Neural cell (in vitro differentiated cells): ENCODE measurements around the gene CEBPB. TPM values are rescaled to one million over a fixed set of nuclear protein-coding genes. Genes with fewer than 3 reads are reported as not detected.

Source experiments
- H2AFZ ChIP-seq: fragments of 200-600, 300-800 bp; sonication (generic), shearing (Covaris generic); 2 replicates; pipeline ENCODE4 v1.6.0; 2014; ENCODE audit warnings: low read depth, mild to moderate bottlenecking, antibody characterized with exemption, low read length, moderate library complexity
- H3F3A ChIP-seq: fragments of 200-600 bp; shearing (Covaris generic); 2 replicates; pipeline ENCODE4 v1.6.1; 2016; ENCODE audit warnings: mild to moderate bottlenecking, moderate library complexity, mixed read lengths, antibody characterized with exemption, low read length; ENCODE audit not compliant: insufficient read depth, poor library complexity, severe bottlenecking
- H3K27ac ChIP-seq: fragments of 200-600, 300-800 bp; sonication (generic), shearing (Covaris generic); 2 replicates; pipeline ENCODE4 v1.5.1; 2014; ENCODE audit warnings: mild to moderate bottlenecking, low read length, moderate library complexity
- H3K27me3 ChIP-seq: fragments of 300-800, 200-600 bp; sonication (generic), shearing (Covaris generic); 2 replicates; pipeline ENCODE4 v1.6.0; 2014; ENCODE audit warnings: mild to moderate bottlenecking, low read depth, low read length, moderate library complexity; ENCODE audit not compliant: insufficient read depth
- H3K36me3 ChIP-seq: fragments of 300-800, 200-600 bp; sonication (generic), shearing (Covaris generic); 2 replicates; pipeline ENCODE4 v1.5.1; 2014; ENCODE audit warnings: mild to moderate bottlenecking, antibody characterized with exemption, low read length, moderate library complexity; ENCODE audit not compliant: insufficient read depth
- H3K4me2 ChIP-seq: fragments of 300-800, 200-600 bp; sonication (generic), shearing (Covaris generic); 2 replicates; pipeline ENCODE4 v1.6.0; 2014; ENCODE audit warnings: mild to moderate bottlenecking, low read length
- H3K4me3 ChIP-seq: fragments of 300-800, 200-600 bp; sonication (generic), shearing (Covaris generic); 2 replicates; pipeline ENCODE4 v1.5.1; 2014; ENCODE audit warnings: mild to moderate bottlenecking, low read length, moderate library complexity
- H3K79me2 ChIP-seq: fragments of 200-600 bp; shearing (Covaris generic); replicated peaks from 2 replicates; pipeline ENCODE4 v1.6.0; 2014; ENCODE audit warnings: mild to moderate bottlenecking, low read length, moderate library complexity; ENCODE audit not compliant: insufficient read depth
- H3K9ac ChIP-seq: fragments of 300-800, 200-600 bp; sonication (generic), shearing (Covaris generic); 2 replicates; pipeline ENCODE4 v1.6.1; 2016; ENCODE audit warnings: mild to moderate bottlenecking, low read length, mixed read lengths
- H3K9me2 ChIP-seq: fragments of 200-600 bp; shearing (Covaris generic); 2 replicates; pipeline ENCODE4 v1.6.1; 2016; ENCODE audit warnings: mild to moderate bottlenecking, low read length, mixed read lengths; ENCODE audit not compliant: insufficient read depth
- H3K9me3 ChIP-seq: fragments of 200-600, 300-800 bp; sonication (generic), shearing (Covaris generic); 2 replicates; pipeline ENCODE4 v1.6.1; 2016; ENCODE audit warnings: mild to moderate bottlenecking, mixed run types, low read length, moderate library complexity, mixed read lengths
- H4K20me1 ChIP-seq: fragments of 200-600 bp; shearing (Covaris generic); 2 replicates; pipeline ENCODE4 v1.6.1; 2016; ENCODE audit warnings: mild to moderate bottlenecking, mixed run types; ENCODE audit not compliant: insufficient read depth
- EP300 ChIP-seq: fragments of 450-650 bp; conservative IDR thresholded peaks from 2 replicates; pipeline ENCODE4 v1.6.1; 2014; ENCODE audit warnings: antibody characterized with exemption, mild to moderate bottlenecking, moderate library complexity; ENCODE audit not compliant: poor library complexity, severe bottlenecking
- EZH2 ChIP-seq: fragments of 200-600, 300-800 bp; shearing (Covaris generic), sonication (generic); IDR thresholded peaks from 2 replicates; pipeline ENCODE4 v1.6.1; 2014; ENCODE audit warnings: antibody characterized with exemption, low read length, borderline replicate concordance, mild to moderate bottlenecking; ENCODE audit not compliant: insufficient read depth, poor library complexity, severe bottlenecking
- MXI1 ChIP-seq: fragments of 450-650 bp; conservative IDR thresholded peaks from 2 replicates; pipeline ENCODE4 v1.6.1; 2014; ENCODE audit warnings: antibody characterized with exemption, mild to moderate bottlenecking; ENCODE audit not compliant: poor library complexity, severe bottlenecking
- POLR2AphosphoS5 ChIP-seq: IDR thresholded peaks from 2 replicates; pipeline ENCODE4 v1.6.1; 2012
- RAD21 ChIP-seq: fragments of 450-650 bp; conservative IDR thresholded peaks from 2 replicates; pipeline ENCODE4 v1.6.1; 2014; ENCODE audit warnings: antibody characterized with exemption, mild to moderate bottlenecking, moderate library complexity
- REST ChIP-seq: IDR thresholded peaks from 2 replicates; pipeline ENCODE4 v1.6.1; 2012; ENCODE audit warnings: borderline replicate concordance
- SMC3 ChIP-seq: fragments of 450-650 bp; conservative IDR thresholded peaks from 2 replicates; pipeline ENCODE4 v1.6.1; 2014; ENCODE audit warnings: antibody characterized with exemption, mild to moderate bottlenecking, moderate library complexity; ENCODE audit not compliant: poor library complexity
- TAF1 ChIP-seq: IDR thresholded peaks from 2 replicates; pipeline ENCODE4 v1.6.1; 2012; ENCODE audit warnings: low read depth
- polyA plus RNA-seq: library from polyadenylated mRNA; depleted of rRNA; stranded (reverse); fragments of >200 nt; gene quantifications from 2 replicates; pipeline ENCODE4 v1.2.3, GENCODE V29; 2014
- TF ChIP-seq, protein P1 (sequence below): fragments of 450-650 bp; IDR thresholded peaks from 2 replicates; pipeline ENCODE4 v1.5.1; 2014; ENCODE audit warnings: antibody characterized with exemption, mild to moderate bottlenecking, moderate library complexity; ENCODE audit not compliant: poor library complexity, severe bottlenecking

CEBPB gene
- polyA plus RNA-seq, 1 donor from 2014 or later = 0.59 TPM

GRCh38 chr20:50189681-50190250 lies 864 bp upstream of the CEBPB start:
- Histone ChIP-seq H4K20me1 (no peaks in the 10 kb centered on the region), H3K27me3 (peaks cover 22% of the 10 kb centered on the region), H3F3A (no peaks in the 10 kb centered on the region), H3K4me3 (peak overlapping the region; percentile 65), H2AFZ (no peak overlapping the region), H3K36me3 (no peaks in the 10 kb centered on the region), H3K27ac (no peak overlapping the region), H3K9me3 (no peaks in the 10 kb centered on the region), H3K4me2 (no peak overlapping the region), H3K9ac (no peak overlapping the region), H3K79me2 (no peaks in the 10 kb centered on the region), H3K9me2 (no peaks in the 10 kb centered on the region)
- no peak for TF ChIP-seq RAD21
- TF ChIP-seq POLR2AphosphoS5 = no peak
- TF ChIP-seq, protein P1, sequence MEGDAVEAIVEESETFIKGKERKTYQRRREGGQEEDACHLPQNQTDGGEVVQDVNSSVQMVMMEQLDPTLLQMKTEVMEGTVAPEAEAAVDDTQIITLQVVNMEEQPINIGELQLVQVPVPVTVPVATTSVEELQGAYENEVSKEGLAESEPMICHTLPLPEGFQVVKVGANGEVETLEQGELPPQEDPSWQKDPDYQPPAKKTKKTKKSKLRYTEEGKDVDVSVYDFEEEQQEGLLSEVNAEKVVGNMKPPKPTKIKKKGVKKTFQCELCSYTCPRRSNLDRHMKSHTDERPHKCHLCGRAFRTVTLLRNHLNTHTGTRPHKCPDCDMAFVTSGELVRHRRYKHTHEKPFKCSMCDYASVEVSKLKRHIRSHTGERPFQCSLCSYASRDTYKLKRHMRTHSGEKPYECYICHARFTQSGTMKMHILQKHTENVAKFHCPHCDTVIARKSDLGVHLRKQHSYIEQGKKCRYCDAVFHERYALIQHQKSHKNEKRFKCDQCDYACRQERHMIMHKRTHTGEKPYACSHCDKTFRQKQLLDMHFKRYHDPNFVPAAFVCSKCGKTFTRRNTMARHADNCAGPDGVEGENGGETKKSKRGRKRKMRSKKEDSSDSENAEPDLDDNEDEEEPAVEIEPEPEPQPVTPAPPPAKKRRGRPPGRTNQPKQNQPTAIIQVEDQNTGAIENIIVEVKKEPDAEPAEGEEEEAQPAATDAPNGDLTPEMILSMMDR = no peak
- TF ChIP-seq TAF1 = no peak

DNA sequence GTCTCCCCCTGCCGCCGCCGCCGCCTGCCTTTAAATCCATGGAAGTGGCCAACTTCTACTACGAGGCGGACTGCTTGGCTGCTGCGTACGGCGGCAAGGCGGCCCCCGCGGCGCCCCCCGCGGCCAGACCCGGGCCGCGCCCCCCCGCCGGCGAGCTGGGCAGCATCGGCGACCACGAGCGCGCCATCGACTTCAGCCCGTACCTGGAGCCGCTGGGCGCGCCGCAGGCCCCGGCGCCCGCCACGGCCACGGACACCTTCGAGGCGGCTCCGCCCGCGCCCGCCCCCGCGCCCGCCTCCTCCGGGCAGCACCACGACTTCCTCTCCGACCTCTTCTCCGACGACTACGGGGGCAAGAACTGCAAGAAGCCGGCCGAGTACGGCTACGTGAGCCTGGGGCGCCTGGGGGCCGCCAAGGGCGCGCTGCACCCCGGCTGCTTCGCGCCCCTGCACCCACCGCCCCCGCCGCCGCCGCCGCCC lies 474 bp downstream of the CEBPB start:
- Histone ChIP-seq H3K36me3 (no peaks in the 10 kb centered on the region), H3K4me2 (no peak overlapping the region), H3K9ac (peak overlapping the region; percentile 58), H3K27me3 (peaks cover 22% of the 10 kb centered on the region), H3K79me2 (no peaks in the 10 kb centered on the region), H3K27ac (no peak overlapping the region), H3F3A (no peaks in the 10 kb centered on the region), H4K20me1 (no peaks in the 10 kb centered on the region), H3K9me2 (no peaks in the 10 kb centered on the region), H2AFZ (no peak overlapping the region), H3K9me3 (no peaks in the 10 kb centered on the region), H3K4me3 (peak overlapping the region; percentile 78)
- TF ChIP-seq EP300 (no peak), SMC3 (no peak), TAF1 (no peak), POLR2AphosphoS5 (no peak), RAD21 (no peak), EZH2 (no peak), MXI1 (no peak), REST (no peak)
- TF ChIP-seq, protein P1 = no peak
